ENCODE results near the gene PLVAP. TPM values are rescaled to one million over a fixed set of nuclear protein-coding genes. Genes with fewer than 3 reads are reported as not detected.

The PLVAP gene
- total RNA-seq, 1 donor from 2014 or later: 378 TPM

- peaks cover 10 to 18% of the 10 kb centered on the region in 2 donors for H3K4me1 ChIP-seq
- no peak for DNase-seq (ENCODE audit: low spot score in 2 of 2)
- intact Hi-C loops (cut with DNase I): no loop called here
These were observed 49.3 kb downstream of the PLVAP start for GRCh38 chr19:17327654-17328516.

GRCh38 chr19:17327068-17327653, 50.0 kb downstream of the PLVAP start:
- peaks cover 13 to 18% of the 10 kb centered on the region in 2 donors for H3K4me1 ChIP-seq
- intact Hi-C loops (cut with DNase I): no loop called here

More at GRCh38 chr19:17327654-17328516, 49.3 kb downstream of the PLVAP start:
- Histone ChIP-seq H3K36me3 (no peaks in the 10 kb centered on the region), H3K27me3 (no peaks in the 10 kb centered on the region), H3K27ac (no peak overlapping the region), H3K4me3 (peak overlapping the region; percentile 27 to 30), H3K9me3 (no peaks in the 10 kb centered on the region)
- TF ChIP-seq CTCF (IDR thresholded peaks at IDR 0.05): no peak

GRCh38 chr19:17326595-17326966, 50.6 kb downstream of the PLVAP start:
- no peaks in the 10 kb centered on the region for H3K27me3 ChIP-seq
- no peak for DNase-seq (ENCODE audit: low spot score in 2 of 2)
- no peaks in the 10 kb centered on the region for H3K9me3 ChIP-seq
- TF ChIP-seq CTCF (IDR thresholded peaks at IDR 0.05): no peak
- H3K27ac ChIP-seq: no peak overlapping the region
- H3K4me3 ChIP-seq: no peak overlapping the region
- H3K36me3 ChIP-seq: peaks cover 3 to 4% of the 10 kb centered on the region in 2 donors
- H3K4me1 ChIP-seq: peaks cover 13 to 18% of the 10 kb centered on the region in 2 donors
- intact Hi-C loops (cut with DNase I): no loop called here

More at GRCh38 chr19:17327068-17327653, 50.0 kb downstream of the PLVAP start:
- Histone ChIP-seq H3K4me3 (no peak overlapping the region), H3K9me3 (no peaks in the 10 kb centered on the region), H3K27ac (no peak overlapping the region), H3K36me3 (no peaks in the 10 kb centered on the region), H3K27me3 (no peaks in the 10 kb centered on the region)
- no peak for DNase-seq (ENCODE audit: low spot score in 2 of 2)
- TF ChIP-seq CTCF (IDR thresholded peaks at IDR 0.05): no peak

- intact Hi-C loops (cut with DNase I): no loop called here
- Histone ChIP-seq H3K4me3 (no peak overlapping the region), H3K4me1 (peaks cover 13 to 18% of the 10 kb centered on the region in 2 donors), H3K36me3 (peaks cover 8 to 9% of the 10 kb centered on the region in 2 donors), H3K9me3 (no peaks in the 10 kb centered on the region), H3K27ac (peak overlapping the region in 1 of 2 donors; percentile 34), H3K27me3 (no peaks in the 10 kb centered on the region)
- DNase-seq (ENCODE audit: low spot score in 2 of 2): peak in 1 of 2 donors; percentile 83
- no peak for TF ChIP-seq CTCF (IDR thresholded peaks at IDR 0.05)
These were observed 51.1 kb downstream of the PLVAP start for GRCh38 chr19:17325881-17326594.

GRCh38 chr19:17325133-17325532, 52.0 kb downstream of the PLVAP start:
- intact Hi-C loops (cut with DNase I): no loop called here
- H3K27ac ChIP-seq: no peak overlapping the region
- no peak for TF ChIP-seq CTCF (IDR thresholded peaks at IDR 0.05)
- peaks cover 17 to 18% of the 10 kb centered on the region in 2 donors for H3K36me3 ChIP-seq
- DNase-seq (ENCODE audit: low spot score in 2 of 2): no peak
- H3K4me3 ChIP-seq: no peak overlapping the region
- no peaks in the 10 kb centered on the region for H3K27me3 ChIP-seq
- peaks cover 13 to 18% of the 10 kb centered on the region in 2 donors for H3K4me1 ChIP-seq
- no peaks in the 10 kb centered on the region for H3K9me3 ChIP-seq

Data from ascending aorta (tissue), 2 donors.